Measurements from ENCODE around the gene PCK2.

The PCK2 gene

DNA sequence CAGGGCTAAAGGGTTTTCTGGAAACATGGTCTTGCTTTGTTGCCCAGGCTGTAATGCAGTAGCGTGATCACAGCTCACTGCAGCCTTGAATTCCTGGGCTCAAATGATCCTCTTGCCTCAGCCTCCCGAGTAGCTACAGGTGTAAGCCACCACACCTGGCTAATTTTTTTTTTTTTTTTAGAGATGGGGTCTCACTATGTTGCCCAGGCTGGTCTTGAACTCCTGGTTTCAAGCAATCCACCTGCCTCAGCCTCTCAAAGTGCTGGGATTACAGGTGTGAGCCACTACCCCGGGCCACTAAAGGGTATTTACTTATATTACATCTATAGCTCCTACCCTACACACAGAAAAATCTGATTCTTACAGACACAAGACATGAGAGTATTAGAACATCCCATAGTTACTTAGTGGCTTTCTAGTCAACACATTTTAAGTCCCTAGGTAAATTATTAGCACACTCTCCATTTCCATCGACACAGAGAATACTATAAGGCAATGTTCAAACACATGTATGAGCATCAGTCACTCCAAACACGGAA, 14.3 kb downstream of the PCK2 start:
- TF ChIP-seq, protein P1, sequence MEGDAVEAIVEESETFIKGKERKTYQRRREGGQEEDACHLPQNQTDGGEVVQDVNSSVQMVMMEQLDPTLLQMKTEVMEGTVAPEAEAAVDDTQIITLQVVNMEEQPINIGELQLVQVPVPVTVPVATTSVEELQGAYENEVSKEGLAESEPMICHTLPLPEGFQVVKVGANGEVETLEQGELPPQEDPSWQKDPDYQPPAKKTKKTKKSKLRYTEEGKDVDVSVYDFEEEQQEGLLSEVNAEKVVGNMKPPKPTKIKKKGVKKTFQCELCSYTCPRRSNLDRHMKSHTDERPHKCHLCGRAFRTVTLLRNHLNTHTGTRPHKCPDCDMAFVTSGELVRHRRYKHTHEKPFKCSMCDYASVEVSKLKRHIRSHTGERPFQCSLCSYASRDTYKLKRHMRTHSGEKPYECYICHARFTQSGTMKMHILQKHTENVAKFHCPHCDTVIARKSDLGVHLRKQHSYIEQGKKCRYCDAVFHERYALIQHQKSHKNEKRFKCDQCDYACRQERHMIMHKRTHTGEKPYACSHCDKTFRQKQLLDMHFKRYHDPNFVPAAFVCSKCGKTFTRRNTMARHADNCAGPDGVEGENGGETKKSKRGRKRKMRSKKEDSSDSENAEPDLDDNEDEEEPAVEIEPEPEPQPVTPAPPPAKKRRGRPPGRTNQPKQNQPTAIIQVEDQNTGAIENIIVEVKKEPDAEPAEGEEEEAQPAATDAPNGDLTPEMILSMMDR (IDR thresholded peaks at IDR 0.05; ENCODE audit: low read depth, low read length, missing control alignments) = no peak
- no peak overlapping the region for H3K4me3 ChIP-seq (ENCODE audit: low read depth, low read length)
- in situ Hi-C loops (cut with HindIII; ENCODE audit: low sequenced_read_pairs) = no loop called here
- DNase-seq (ENCODE audit: low read depth) = no peak

GRCh38 chr14:24110060-24110459, 15.9 kb downstream of the PCK2 start:
- no peak for DNase-seq (ENCODE audit: low read depth)
- in situ Hi-C loops (cut with HindIII; ENCODE audit: low sequenced_read_pairs) = no loop called here
- TF ChIP-seq, protein P1 (IDR thresholded peaks at IDR 0.05; ENCODE audit: low read depth, low read length, missing control alignments) = no peak
- no peak overlapping the region for H3K4me3 ChIP-seq (ENCODE audit: low read depth, low read length)

DNA sequence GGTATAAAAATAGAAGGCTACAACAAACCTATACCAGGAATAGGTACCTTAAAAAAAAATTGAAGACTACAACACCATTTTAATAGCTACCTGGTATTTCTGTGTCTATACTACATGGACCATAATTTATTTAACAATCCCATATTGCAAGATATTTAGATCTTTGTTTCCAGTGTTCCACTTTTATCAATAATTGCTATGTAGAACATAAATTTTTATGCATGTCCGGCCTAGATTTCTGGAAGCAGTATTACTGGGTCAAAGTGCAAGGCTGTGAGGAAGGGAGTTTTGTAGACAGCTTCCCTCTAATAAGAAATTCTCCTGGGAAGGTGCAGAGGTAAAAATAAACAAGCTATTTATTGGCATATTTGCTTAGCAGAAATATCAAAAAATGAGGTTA, 16.4 kb downstream of the PCK2 start:
- TF ChIP-seq, protein P1 (IDR thresholded peaks at IDR 0.05; ENCODE audit: low read depth, low read length, missing control alignments) = no peak
- H3K4me3 ChIP-seq (ENCODE audit: low read depth, low read length) = no peak overlapping the region
- in situ Hi-C loops (cut with HindIII; ENCODE audit: low sequenced_read_pairs) = no loop called here
- DNase-seq (ENCODE audit: low read depth) = no peak

GRCh38 chr14:24113379-24113800, 19.3 kb downstream of the PCK2 start:
- in situ Hi-C loops (cut with HindIII; ENCODE audit: low sequenced_read_pairs) = no loop called here
- peak overlapping the region; percentile 94 for H3K4me3 ChIP-seq (ENCODE audit: low read depth, low read length)
- no peak for DNase-seq (ENCODE audit: low read depth)
- TF ChIP-seq, protein P1 (IDR thresholded peaks at IDR 0.05; ENCODE audit: low read depth, low read length, missing control alignments) = no peak

DNA sequence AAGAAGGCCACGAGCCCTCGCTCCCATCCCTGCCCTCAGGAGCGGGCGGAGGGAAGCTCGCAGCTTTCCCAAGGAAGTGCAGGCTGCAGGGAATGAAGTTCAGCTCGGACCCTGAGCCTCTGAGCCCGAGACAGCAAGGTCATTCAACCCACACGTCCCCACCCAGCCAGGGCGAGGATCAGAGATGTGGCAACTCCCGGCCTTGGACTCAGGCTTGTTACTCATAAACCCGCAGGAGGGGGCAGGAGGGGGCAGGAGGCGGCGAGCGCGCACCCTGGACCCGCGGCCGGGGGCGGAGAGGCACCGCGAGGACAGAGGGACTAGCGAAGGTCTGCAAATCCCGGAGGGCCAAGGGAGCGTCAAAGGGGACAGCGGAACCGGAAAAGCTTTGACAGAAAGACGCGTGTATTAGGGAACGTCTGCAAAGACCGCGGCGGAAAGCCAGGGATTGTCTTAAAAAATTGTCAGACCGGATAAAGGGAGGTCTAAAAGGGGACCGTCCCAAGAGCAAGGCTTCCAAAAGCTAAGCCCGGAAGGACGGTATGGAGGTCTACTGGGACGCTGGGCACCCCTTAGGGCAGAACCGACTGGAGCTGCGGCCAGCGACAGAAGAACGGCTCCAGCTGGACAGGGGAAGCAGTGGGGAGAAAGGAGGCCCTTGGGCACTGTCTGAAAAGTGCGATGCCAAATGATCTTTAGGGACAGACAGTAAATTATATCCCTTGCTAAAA, 19.9 kb downstream of the PCK2 start:
- DNase-seq (ENCODE audit: low read depth) = peak; percentile 54
- in situ Hi-C loops (cut with HindIII; ENCODE audit: low sequenced_read_pairs) = no loop called here
- TF ChIP-seq, protein P1 (IDR thresholded peaks at IDR 0.05; ENCODE audit: low read depth, low read length, missing control alignments) = no peak
- H3K4me3 ChIP-seq (ENCODE audit: low read depth, low read length) = peak overlapping the region; percentile 94

DNA sequence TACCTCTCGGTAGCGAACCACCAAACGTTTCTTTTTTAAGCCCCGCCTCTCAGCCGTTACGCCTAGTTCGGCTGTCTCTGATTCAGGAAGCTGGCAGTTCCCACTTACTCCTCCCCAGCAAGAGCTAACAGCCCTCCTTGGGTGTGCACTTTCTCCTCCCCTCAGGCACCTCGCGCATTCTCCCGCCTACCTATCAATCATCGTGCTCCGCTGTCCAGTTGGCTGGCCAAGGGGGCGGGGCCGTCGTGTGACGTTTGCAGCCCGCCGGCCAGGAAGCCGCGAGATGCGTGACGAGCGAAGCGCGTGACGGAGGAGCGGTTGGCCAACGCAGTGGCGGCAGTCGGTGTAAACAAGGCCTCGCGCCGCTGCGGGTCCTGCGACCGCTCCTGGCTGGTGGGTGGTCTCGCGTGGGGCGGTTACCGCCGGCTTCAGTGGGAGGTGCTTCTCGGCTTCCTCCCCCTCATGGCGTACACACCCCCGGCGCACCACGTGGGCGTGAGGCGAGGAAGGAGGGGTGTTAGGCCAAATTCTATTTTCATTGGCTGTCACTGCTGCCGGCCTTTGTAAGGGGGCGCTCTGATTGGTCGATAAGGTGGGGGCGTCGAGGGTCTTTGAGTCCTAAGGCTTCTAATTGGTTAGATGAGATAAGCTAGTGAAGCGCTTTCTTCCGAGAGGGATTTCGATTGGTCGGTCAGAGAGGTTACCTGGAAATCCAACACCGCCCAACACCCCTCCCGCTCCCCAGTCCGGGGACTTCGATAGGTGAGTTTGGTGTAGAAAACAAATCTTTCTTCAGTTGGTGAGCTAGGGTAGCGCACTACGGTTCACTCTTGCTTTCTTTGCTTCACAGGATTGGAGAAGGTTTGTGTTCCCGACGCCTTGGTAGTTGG, 20.7 kb downstream of the PCK2 start, which contains the start of the genes DCAF11 and NRL:
Gene DCAF11 (plus strand): TSS at position 246 of the 890 bp plus-strand sequence. CDS start 818 bp downstream, outside the sequence.
Gene NRL (minus strand): TSS at position 418 of the 890 bp plus-strand sequence. CDS start 32,101 bp downstream, outside the sequence.
- H3K4me3 ChIP-seq (ENCODE audit: low read depth, low read length) = peak within 1 kb of the TSS; percentile 94
- in situ Hi-C loops (cut with HindIII; ENCODE audit: low sequenced_read_pairs) = no loop called here
- peak; percentile 99 for DNase-seq (ENCODE audit: low read depth)
- TF ChIP-seq, protein P1 (IDR thresholded peaks at IDR 0.05; ENCODE audit: low read depth, low read length, missing control alignments) = no peak

All from astrocyte of the cerebellum (primary cell).